OCI-LY3 (cell line): ENCODE data around the gene LMTK3.

ENCODE experiments used
- H2AFZ ChIP-seq: fragments of 200-600, 300-600 bp; shearing (Covaris generic); 2 replicates; pipeline ENCODE4 v1.6.0; 2014; ENCODE audit warnings: antibody characterized with exemption, low read depth, low read length
- H3K27ac ChIP-seq: fragments of 200-600, 300-600 bp; sonication (generic); 2 replicates; pipeline ENCODE4 v1.5.1; 2014; ENCODE audit warnings: mild to moderate bottlenecking, low read length, moderate library complexity, mixed read lengths
- H3K27me3 ChIP-seq: fragments of 200-600, 300-600 bp; sonication (generic); 2 replicates; pipeline ENCODE4 v1.6.1; 2014; ENCODE audit warnings: low read depth, low read length, mixed read lengths
- H3K36me3 ChIP-seq: fragments of 200-600, 300-600 bp; sonication (generic); replicated peaks from 2 replicates; pipeline ENCODE3; 2014; ENCODE audit warnings: low read depth, low read length, mixed read lengths
- H3K4me1 ChIP-seq: fragments of 300-600, 200-600 bp; sonication (generic); 2 replicates; pipeline ENCODE4 v1.6.1; 2014; ENCODE audit warnings: low read length, mixed read lengths
- H3K4me2 ChIP-seq: fragments of 200-600, 300-600 bp; sonication (generic); 2 replicates; pipeline ENCODE4 v1.6.1; 2014; ENCODE audit warnings: low read length, mixed read lengths
- H3K4me3 ChIP-seq: fragments of 300-600, 200-600 bp; sonication (generic); 2 replicates; pipeline ENCODE4 v1.5.1; 2014; ENCODE audit warnings: antibody characterized with exemption, mild to moderate bottlenecking, low read length, moderate library complexity
- H3K79me2 ChIP-seq: fragments of 300-600, 200-600 bp; shearing (Covaris generic); 2 replicates; pipeline ENCODE4 v1.6.1; 2014; ENCODE audit warnings: mild to moderate bottlenecking, low read length, mixed read lengths
- H3K9ac ChIP-seq: fragments of 300-600, 200-600 bp; shearing (Covaris generic); 2 replicates; pipeline ENCODE4 v1.6.0; 2014; ENCODE audit warnings: mild to moderate bottlenecking, low read length, moderate library complexity
- H3K9me3 ChIP-seq: fragments of 200-600, 300-600 bp; shearing (Covaris generic); 2 replicates; pipeline ENCODE4 v1.6.1; 2014; ENCODE audit warnings: low read length, mixed read lengths; ENCODE audit not compliant: insufficient read depth
- H4K20me1 ChIP-seq: fragments of 200-600, 300-600 bp; sonication (generic); 2 replicates; pipeline ENCODE4 v1.6.1; 2016; ENCODE audit warnings: low read length, mixed read lengths; ENCODE audit not compliant: insufficient read depth
- EZH2phosphoT487 ChIP-seq: fragments of 200-600 bp; shearing (Covaris generic); IDR thresholded peaks from 2 replicates; pipeline ENCODE4 v1.6.1; 2018; ENCODE audit warnings: antibody characterized with exemption, mixed run types, low read depth
- TF ChIP-seq, protein P1 (sequence below): fragments of 200-600, 300-600 bp; sonication (generic); IDR thresholded peaks from 2 replicates; pipeline ENCODE4 v1.5.1; 2014; ENCODE audit warnings: antibody characterized with exemption, low read length, low read depth

LMTK3 gene

DNA sequence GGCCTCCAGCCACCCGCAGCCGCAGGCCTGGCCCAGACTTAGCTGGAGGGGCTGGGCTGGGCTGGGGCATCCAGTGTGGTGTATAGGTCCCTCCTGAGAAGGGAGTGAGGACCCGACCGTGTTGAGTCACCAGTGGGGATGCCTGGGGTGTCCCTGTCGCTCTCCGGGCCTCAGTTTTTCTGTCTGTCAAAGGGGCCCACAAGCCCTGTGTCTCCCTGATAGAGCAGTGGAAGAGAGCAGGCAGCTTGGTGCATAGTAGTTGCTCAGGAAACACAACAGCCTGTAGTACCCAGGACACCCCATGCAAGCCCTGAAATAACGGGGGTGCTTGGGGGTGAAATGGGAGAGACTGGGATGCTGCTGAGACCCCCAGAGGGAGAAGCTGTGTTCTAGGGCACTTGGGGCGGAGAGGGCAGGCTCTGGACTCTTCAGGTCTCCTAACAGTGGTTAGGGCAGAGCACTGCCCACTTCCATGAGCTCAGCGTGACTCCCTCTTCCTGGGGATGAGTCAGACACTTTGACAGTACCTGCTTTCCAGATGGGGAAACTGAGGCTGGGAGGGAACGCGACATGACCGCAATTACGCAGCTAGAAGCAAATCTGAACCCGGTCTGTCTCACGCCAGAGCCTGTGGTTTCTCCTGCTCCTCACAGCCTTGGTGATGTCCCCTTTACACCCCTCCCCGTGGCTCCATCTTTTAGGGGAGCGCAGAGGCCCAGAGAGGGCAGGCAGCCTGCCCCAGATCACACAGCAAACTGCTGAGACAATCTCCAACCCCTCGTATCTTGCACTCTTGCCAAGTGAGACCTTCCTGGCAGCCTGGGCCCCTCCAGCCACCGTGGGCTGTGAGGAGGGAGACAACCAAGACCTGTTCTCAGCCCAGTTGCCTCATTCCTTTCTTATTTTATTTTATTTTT, 41.0 kb upstream of the LMTK3 start:
- Histone ChIP-seq H2AFZ (no peak overlapping the region), H3K79me2 (no peaks in the 10 kb centered on the region), H3K9ac (no peak overlapping the region), H4K20me1 (no peaks in the 10 kb centered on the region), H3K36me3 (no peaks in the 10 kb centered on the region), H3K27ac (no peak overlapping the region), H3K4me1 (no peaks in the 10 kb centered on the region), H3K27me3 (peaks cover 22% of the 10 kb centered on the region), H3K4me3 (no peak overlapping the region), H3K9me3 (no peaks in the 10 kb centered on the region), H3K4me2 (no peak overlapping the region)
- no peak for TF ChIP-seq EZH2phosphoT487
- TF ChIP-seq, protein P1, sequence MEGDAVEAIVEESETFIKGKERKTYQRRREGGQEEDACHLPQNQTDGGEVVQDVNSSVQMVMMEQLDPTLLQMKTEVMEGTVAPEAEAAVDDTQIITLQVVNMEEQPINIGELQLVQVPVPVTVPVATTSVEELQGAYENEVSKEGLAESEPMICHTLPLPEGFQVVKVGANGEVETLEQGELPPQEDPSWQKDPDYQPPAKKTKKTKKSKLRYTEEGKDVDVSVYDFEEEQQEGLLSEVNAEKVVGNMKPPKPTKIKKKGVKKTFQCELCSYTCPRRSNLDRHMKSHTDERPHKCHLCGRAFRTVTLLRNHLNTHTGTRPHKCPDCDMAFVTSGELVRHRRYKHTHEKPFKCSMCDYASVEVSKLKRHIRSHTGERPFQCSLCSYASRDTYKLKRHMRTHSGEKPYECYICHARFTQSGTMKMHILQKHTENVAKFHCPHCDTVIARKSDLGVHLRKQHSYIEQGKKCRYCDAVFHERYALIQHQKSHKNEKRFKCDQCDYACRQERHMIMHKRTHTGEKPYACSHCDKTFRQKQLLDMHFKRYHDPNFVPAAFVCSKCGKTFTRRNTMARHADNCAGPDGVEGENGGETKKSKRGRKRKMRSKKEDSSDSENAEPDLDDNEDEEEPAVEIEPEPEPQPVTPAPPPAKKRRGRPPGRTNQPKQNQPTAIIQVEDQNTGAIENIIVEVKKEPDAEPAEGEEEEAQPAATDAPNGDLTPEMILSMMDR, result no peak

- Histone ChIP-seq H3K9me3 (no peaks in the 10 kb centered on the region), H3K36me3 (no peaks in the 10 kb centered on the region), H2AFZ (no peak within 1 kb of the TSS), H4K20me1 (no peaks in the 10 kb centered on the region), H3K4me1 (no peaks in the 10 kb centered on the region), H3K4me3 (no peak within 1 kb of the TSS), H3K27ac (no peak within 1 kb of the TSS), H3K79me2 (no peaks in the 10 kb centered on the region), H3K4me2 (no peak within 1 kb of the TSS), H3K27me3 (peaks cover 22% of the 10 kb centered on the region), H3K9ac (no peak within 1 kb of the TSS)
- TF ChIP-seq, protein P1, result no peak
- no peak for TF ChIP-seq EZH2phosphoT487
Measured at GRCh38 chr19:48551437-48552302, 40.0 kb upstream of the LMTK3 start, which contains the start of gene SULT2B1. SULT2B1 (plus strand) TSS chr19:48552172; CDS start chr19:48552253, 81 bp downstream.

DNA sequence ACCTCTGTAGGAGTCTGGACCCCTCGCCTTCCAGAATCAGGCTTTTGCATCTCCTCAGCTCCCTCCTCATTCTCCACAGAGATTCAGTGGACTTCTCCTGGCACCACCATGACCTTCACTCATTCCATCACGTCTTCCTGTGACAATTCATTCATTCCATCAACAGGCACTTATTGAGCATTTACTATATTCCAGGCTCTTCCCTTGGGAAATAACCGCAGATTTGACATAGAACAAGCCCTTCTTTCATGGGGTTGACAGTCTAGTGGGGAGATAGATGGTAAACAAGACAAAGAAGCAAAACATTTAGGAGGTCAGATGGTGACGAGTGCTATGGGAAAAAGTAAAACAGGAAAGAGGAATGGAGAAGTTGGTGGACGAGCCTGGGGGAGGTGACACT, 37.7 kb upstream of the LMTK3 start:
- TF ChIP-seq, protein P1, result no peak
- no peak for TF ChIP-seq EZH2phosphoT487
- no peak overlapping the region for H3K4me3 ChIP-seq
- no peaks in the 10 kb centered on the region for H3K9me3 ChIP-seq
- no peaks in the 10 kb centered on the region for H3K4me1 ChIP-seq
- H3K79me2 ChIP-seq, result no peaks in the 10 kb centered on the region
- H3K9ac ChIP-seq, result no peak overlapping the region
- no peaks in the 10 kb centered on the region for H4K20me1 ChIP-seq
- no peak overlapping the region for H3K27ac ChIP-seq
- no peak overlapping the region for H2AFZ ChIP-seq
- H3K4me2 ChIP-seq, result no peak overlapping the region
- H3K27me3 ChIP-seq, result peaks cover 22% of the 10 kb centered on the region
- H3K36me3 ChIP-seq, result no peaks in the 10 kb centered on the region
